ENCODE measurements around the gene DUSP3. TPM values are rescaled to one million over a fixed set of nuclear protein-coding genes. Genes with fewer than 3 reads are reported as not detected.

The DUSP3 gene
- 32.9 and 42.4 TPM in 2 replicates for total RNA-seq

GRCh38 chr17:43778337-43779144 lies at the start of gene DUSP3:
Gene DUSP3 (minus strand): TSS chr17:43778977. CDS start chr17:43778924, 53 bp downstream.

GRCh38 chr17:43780135-43780534 lies 1.4 kb upstream of the DUSP3 start, which contains the start of gene CFAP97D1:
Gene CFAP97D1 (plus strand): TSS chr17:43780435. CDS start chr17:43780463, 28 bp downstream.

GRCh38 chr17:43758497-43759174 lies 20.1 kb downstream of the DUSP3 start, which contains the start of gene SOST:
Gene SOST (minus strand): TSS chr17:43758791. CDS start chr17:43758741, 50 bp downstream.

Other genes starting within 250 kb of the DUSP3 start
- 10.9 and 17.0 TPM in 2 replicates for gene ETV4, start 232.6 kb downstream of the DUSP3 start, total RNA-seq
- gene MEOX1, start 117.1 kb downstream of the DUSP3 start, total RNA-seq: 0.54 TPM in 1 of 2 replicates, not detected in the other
- not detected in 2 replicates for gene SOST, start 20.2 kb downstream of the DUSP3 start, total RNA-seq
- not detected in 2 replicates for gene CFAP97D1, start 1.5 kb upstream of the DUSP3 start, total RNA-seq
- 4.4 and 6.3 TPM in 2 replicates for gene MPP3, start 54.2 kb upstream of the DUSP3 start, total RNA-seq
- not detected in 2 replicates for gene CD300LG, start 68.2 kb upstream of the DUSP3 start, total RNA-seq
- 5.2 and 10.3 TPM in 2 replicates for gene MPP2, start 128.6 kb upstream of the DUSP3 start, total RNA-seq
- gene PPY, start 163.5 kb upstream of the DUSP3 start, total RNA-seq: not detected in 2 replicates
- gene PYY, start 175.0 kb upstream of the DUSP3 start, total RNA-seq: not detected in 2 replicates
- gene NAGS, start 225.6 kb upstream of the DUSP3 start, total RNA-seq: 2.2 and 3.9 TPM in 2 replicates
- 33.2 and 38.9 TPM in 2 replicates for gene TMEM101, start 236.0 kb upstream of the DUSP3 start, total RNA-seq